GM20431 (cell line): ENCODE data around the gene PXMP4.

ENCODE experiments used
- in situ Hi-C: fragments of 300-500 bp; cut with MseI, MboI; formaldehyde crosslinking; loops from one replicate; pipeline ENCODE4 v1.15.0; 2020; ENCODE audit warnings: low sequenced_read_pairs; ENCODE audit not compliant: unreplicated experiment

PXMP4 gene

GRCh38 chr20:33672426-33673113 lies 47.5 kb downstream of the PXMP4 start:
- in situ Hi-C loops = no loop called here

- in situ Hi-C loops = no loop called here
Measured at GRCh38 chr20:33671573-33672288, 48.4 kb downstream of the PXMP4 start.

GRCh38 chr20:33670715-33671499 lies 49.2 kb downstream of the PXMP4 start:
- in situ Hi-C loops = no loop called here

GRCh38 chr20:33669873-33670640 lies 50.1 kb downstream of the PXMP4 start:
- in situ Hi-C loops = no loop called here

GRCh38 chr20:33669224-33669623 lies 50.9 kb downstream of the PXMP4 start:
- in situ Hi-C loops = no loop called here

- in situ Hi-C loops = no loop called here
Measured at GRCh38 chr20:33668466-33669155, 51.5 kb downstream of the PXMP4 start.

GRCh38 chr20:33667676-33668465 lies 52.2 kb downstream of the PXMP4 start:
- in situ Hi-C loops = no loop called here

GRCh38 chr20:33667245-33667675 lies 52.9 kb downstream of the PXMP4 start:
- in situ Hi-C loops = no loop called here

GRCh38 chr20:33666293-33667244 lies 53.5 kb downstream of the PXMP4 start, which contains the start of gene ACTL10:
Gene ACTL10, plus strand, starts transcription at chr20:33666943. Its CDS starts 555 bp downstream, at chr20:33667498.
- in situ Hi-C loops = no loop called here

GRCh38 chr20:33664762-33665144 lies 55.4 kb downstream of the PXMP4 start:
- in situ Hi-C loops = no loop called here

GRCh38 chr20:33664085-33664761 lies 55.9 kb downstream of the PXMP4 start:
- in situ Hi-C loops = no loop called here

- in situ Hi-C loops = no loop called here
Measured at GRCh38 chr20:33663161-33664084, 56.7 kb downstream of the PXMP4 start.

GRCh38 chr20:33662172-33662571 lies 57.9 kb downstream of the PXMP4 start, which contains the start of gene C20orf144:
Gene C20orf144, plus strand, starts transcription at chr20:33662327. Its CDS starts 19 bp downstream, at chr20:33662346.
- in situ Hi-C loops = no loop called here

- in situ Hi-C loops = no loop called here
Measured at GRCh38 chr20:33660685-33661058, 59.4 kb downstream of the PXMP4 start.

- in situ Hi-C loops = no loop called here
Measured at GRCh38 chr20:33660035-33660684, 60.0 kb downstream of the PXMP4 start.
